Measurements from ENCODE around the gene HES4.
"Not testable (repeated sequence)": the region's sequence is repeated elsewhere in the genome, so short reads cannot be mapped to it uniquely, and the experiment has no call there.

Gene HES4

GRCh38 chr1:995665-996633 is 3.9 kb downstream of the HES4 start:
- peaks cover 21% of the 10 kb centered on the region for H3K4me1 ChIP-seq (ENCODE audit: insufficient read depth, low read length)
- peaks cover 11% of the 10 kb centered on the region for H3K9me3 ChIP-seq (ENCODE audit: low read length)
- no peak overlapping the region for H2AFZ ChIP-seq (ENCODE audit: low read depth, low read length)
- no peak overlapping the region for H3K4me3 ChIP-seq (ENCODE audit: low read length)
- H3K27me3 ChIP-seq (ENCODE audit: insufficient read depth, low read length): no peaks in the 10 kb centered on the region
- peaks cover 3% of the 10 kb centered on the region for H3K36me3 ChIP-seq (ENCODE audit: insufficient read depth, low read length)

DNA sequence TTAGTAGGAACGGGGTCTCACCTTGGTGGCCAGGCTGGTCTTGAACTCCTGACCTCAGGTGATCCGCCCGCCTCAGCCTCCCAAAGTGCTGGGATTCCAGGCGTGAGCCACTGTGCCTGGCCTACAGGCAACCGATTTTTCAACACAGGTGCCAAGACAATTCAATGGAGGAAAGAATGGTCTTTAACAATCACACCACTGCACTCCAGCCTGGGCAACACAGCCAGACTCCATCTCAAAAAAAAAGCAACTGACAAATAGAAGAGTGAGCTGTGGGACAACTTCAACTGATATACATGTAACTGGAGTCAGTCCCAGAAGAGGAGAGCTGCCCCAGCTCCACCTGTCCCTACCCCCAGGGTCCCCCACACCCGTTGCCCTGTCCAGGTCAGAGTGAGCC is 5.4 kb downstream of the HES4 start:
- not testable (repeated sequence) for H3K4me3 ChIP-seq (ENCODE audit: low read length); H3K27me3 ChIP-seq (ENCODE audit: insufficient read depth, low read length); H3K36me3 ChIP-seq (ENCODE audit: insufficient read depth, low read length); H2AFZ ChIP-seq (ENCODE audit: low read depth, low read length)
- peaks cover 21% of the 10 kb centered on the region for H3K4me1 ChIP-seq (ENCODE audit: insufficient read depth, low read length)
- H3K9me3 ChIP-seq (ENCODE audit: low read length): peaks cover 11% of the 10 kb centered on the region

GRCh38 chr1:993379-993995 is 6.4 kb downstream of the HES4 start:
- H2AFZ ChIP-seq (ENCODE audit: low read depth, low read length): no peak overlapping the region
- H3K36me3 ChIP-seq (ENCODE audit: insufficient read depth, low read length): peaks cover 3% of the 10 kb centered on the region
- no peak overlapping the region for H3K4me3 ChIP-seq (ENCODE audit: low read length)
- H3K27me3 ChIP-seq (ENCODE audit: insufficient read depth, low read length): no peaks in the 10 kb centered on the region
- peaks cover 21% of the 10 kb centered on the region for H3K4me1 ChIP-seq (ENCODE audit: insufficient read depth, low read length)
- H3K9me3 ChIP-seq (ENCODE audit: low read length): peaks cover 11% of the 10 kb centered on the region

GRCh38 chr1:992362-992761 is 7.5 kb downstream of the HES4 start:
- peaks cover 9% of the 10 kb centered on the region for H3K4me1 ChIP-seq (ENCODE audit: insufficient read depth, low read length)
- no peaks in the 10 kb centered on the region for H3K27me3 ChIP-seq (ENCODE audit: insufficient read depth, low read length)
- no peak overlapping the region for H3K4me3 ChIP-seq (ENCODE audit: low read length)
- H3K36me3 ChIP-seq (ENCODE audit: insufficient read depth, low read length): no peaks in the 10 kb centered on the region
- H3K9me3 ChIP-seq (ENCODE audit: low read length): peaks cover 11% of the 10 kb centered on the region
- H2AFZ ChIP-seq (ENCODE audit: low read depth, low read length): no peak overlapping the region

- H3K27me3 ChIP-seq (ENCODE audit: insufficient read depth, low read length): no peaks in the 10 kb centered on the region
- no peak overlapping the region for H3K4me3 ChIP-seq (ENCODE audit: low read length)
Observed at GRCh38 chr1:991895-992294, 8.0 kb downstream of the HES4 start.

GRCh38 chr1:991275-991674 is 8.6 kb downstream of the HES4 start:
- H3K36me3 ChIP-seq (ENCODE audit: insufficient read depth, low read length); H3K4me3 ChIP-seq (ENCODE audit: low read length); H3K27me3 ChIP-seq (ENCODE audit: insufficient read depth, low read length); H3K4me1 ChIP-seq (ENCODE audit: insufficient read depth, low read length); H2AFZ ChIP-seq (ENCODE audit: low read depth, low read length): not testable (repeated sequence)
- peaks cover 11% of the 10 kb centered on the region for H3K9me3 ChIP-seq (ENCODE audit: low read length)

More at GRCh38 chr1:991895-992294, 8.0 kb downstream of the HES4 start:
- Histone ChIP-seq H3K9me3 (ENCODE audit: low read length) (peaks cover 11% of the 10 kb centered on the region), H3K36me3 (ENCODE audit: insufficient read depth, low read length) (no peaks in the 10 kb centered on the region), H3K4me1 (ENCODE audit: insufficient read depth, low read length) (peaks cover 5% of the 10 kb centered on the region), H2AFZ (ENCODE audit: low read depth, low read length) (no peak overlapping the region)

- not testable (repeated sequence) for H3K36me3 ChIP-seq (ENCODE audit: insufficient read depth, low read length); H3K4me3 ChIP-seq (ENCODE audit: low read length); H3K27me3 ChIP-seq (ENCODE audit: insufficient read depth, low read length); H3K9me3 ChIP-seq (ENCODE audit: low read length); H3K4me1 ChIP-seq (ENCODE audit: insufficient read depth, low read length); H2AFZ ChIP-seq (ENCODE audit: low read depth, low read length)
Observed at GRCh38 chr1:988061-988460, 11.8 kb downstream of the HES4 start.

DNA sequence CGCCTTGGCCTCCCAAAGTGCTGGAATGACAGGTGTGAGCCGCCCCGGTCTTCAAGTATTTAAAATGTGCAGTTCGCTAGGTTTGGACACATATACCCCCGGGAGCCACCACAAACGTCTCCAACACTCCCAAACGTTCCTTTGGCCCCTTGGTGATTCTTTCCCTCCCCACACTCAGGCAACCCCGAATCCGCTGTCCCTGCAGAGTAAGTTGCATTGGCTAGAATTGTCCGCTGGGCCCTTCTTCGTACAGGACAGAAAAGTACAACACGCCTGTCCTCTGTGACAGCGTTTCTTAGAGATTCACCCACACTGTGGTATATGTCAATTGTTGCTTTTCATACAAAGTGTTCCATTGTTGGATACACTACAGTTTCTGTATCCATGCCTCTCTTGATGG is 14.8 kb downstream of the HES4 start:
- Histone ChIP-seq H3K4me1 (ENCODE audit: insufficient read depth, low read length) (peaks cover 2% of the 10 kb centered on the region), H3K4me3 (ENCODE audit: low read length) (no peak overlapping the region), H3K27me3 (ENCODE audit: insufficient read depth, low read length) (peaks cover 20% of the 10 kb centered on the region), H2AFZ (ENCODE audit: low read depth, low read length) (no peak overlapping the region), H3K36me3 (ENCODE audit: insufficient read depth, low read length) (no peaks in the 10 kb centered on the region), H3K9me3 (ENCODE audit: low read length) (no peaks in the 10 kb centered on the region)

DNA sequence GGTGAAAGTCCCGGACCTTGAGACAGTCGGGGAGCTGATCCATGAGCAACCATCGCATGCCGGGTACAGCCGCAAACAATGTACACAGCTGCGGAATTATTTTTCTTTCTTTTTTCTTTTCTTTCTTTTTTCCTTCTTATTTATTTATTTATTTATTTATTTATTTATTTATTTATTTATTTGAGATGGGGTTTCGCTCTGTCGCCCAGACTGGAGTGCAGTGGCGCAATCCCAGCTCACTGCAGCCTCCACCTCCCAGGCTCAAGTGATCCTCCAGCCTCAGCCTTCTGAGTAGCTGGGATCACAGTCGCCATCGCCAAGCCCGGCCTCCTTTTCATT is 15.5 kb downstream of the HES4 start:
- peaks cover 2% of the 10 kb centered on the region for H3K9me3 ChIP-seq (ENCODE audit: low read length)
- H3K27me3 ChIP-seq (ENCODE audit: insufficient read depth, low read length): peaks cover 20% of the 10 kb centered on the region
- no peaks in the 10 kb centered on the region for H3K36me3 ChIP-seq (ENCODE audit: insufficient read depth, low read length)
- H2AFZ ChIP-seq (ENCODE audit: low read depth, low read length): no peak overlapping the region
- peaks cover 2% of the 10 kb centered on the region for H3K4me1 ChIP-seq (ENCODE audit: insufficient read depth, low read length)
- H3K4me3 ChIP-seq (ENCODE audit: low read length): no peak overlapping the region

GRCh38 chr1:983798-984475 is 16.0 kb downstream of the HES4 start:
- Histone ChIP-seq H2AFZ (ENCODE audit: low read depth, low read length) (no peak overlapping the region), H3K9me3 (ENCODE audit: low read length) (peaks cover 2% of the 10 kb centered on the region), H3K4me3 (ENCODE audit: low read length) (no peak overlapping the region), H3K4me1 (ENCODE audit: insufficient read depth, low read length) (peaks cover 2% of the 10 kb centered on the region), H3K36me3 (ENCODE audit: insufficient read depth, low read length) (no peaks in the 10 kb centered on the region), H3K27me3 (ENCODE audit: insufficient read depth, low read length) (peaks cover 20% of the 10 kb centered on the region)

GRCh38 chr1:982765-983436 is 17.0 kb downstream of the HES4 start:
- no peak overlapping the region for H3K4me3 ChIP-seq (ENCODE audit: low read length)
- peaks cover 20% of the 10 kb centered on the region for H3K27me3 ChIP-seq (ENCODE audit: insufficient read depth, low read length)
- peaks cover 2% of the 10 kb centered on the region for H3K4me1 ChIP-seq (ENCODE audit: insufficient read depth, low read length)
- peaks cover 4% of the 10 kb centered on the region for H3K9me3 ChIP-seq (ENCODE audit: low read length)
- no peaks in the 10 kb centered on the region for H3K36me3 ChIP-seq (ENCODE audit: insufficient read depth, low read length)
- H2AFZ ChIP-seq (ENCODE audit: low read depth, low read length): no peak overlapping the region

DNA sequence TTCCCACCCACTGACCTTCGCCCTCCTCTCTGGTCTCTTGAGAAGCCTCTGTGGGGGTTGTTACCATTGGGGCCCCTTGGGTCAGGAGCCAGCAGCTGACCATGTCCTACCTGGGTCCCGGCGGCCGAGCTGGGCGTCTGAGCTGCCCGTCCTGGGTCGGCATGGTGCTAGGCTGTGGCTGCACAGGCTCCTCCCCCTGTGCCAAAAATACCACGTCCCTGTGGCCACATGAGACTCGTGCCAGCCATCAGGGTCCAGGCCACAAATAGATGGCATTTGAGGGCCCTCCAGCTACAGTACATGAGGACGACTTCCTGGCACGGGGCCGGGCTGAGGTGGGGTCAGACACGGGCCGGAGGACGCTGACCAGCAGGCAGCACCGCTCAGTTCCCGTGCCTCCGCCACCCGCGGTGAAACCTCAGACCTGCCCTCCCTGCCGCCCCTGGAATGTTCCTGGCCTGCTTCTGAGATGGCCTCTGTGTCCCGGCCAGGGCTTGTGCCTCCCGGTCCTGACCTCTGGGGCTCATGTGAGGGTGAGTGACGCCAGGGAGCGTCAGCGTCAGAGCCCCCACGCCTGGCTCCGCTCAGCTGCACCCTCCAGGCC is 17.8 kb downstream of the HES4 start, which contains the start of gene PERM1:
PERM1 (minus strand) TSS at position 139 of the 604 bp plus-strand sequence. CDS start 1,064 bp downstream, outside the sequence.
- peaks cover 4% of the 10 kb centered on the region for H3K9me3 ChIP-seq (ENCODE audit: low read length)
- peaks cover 2% of the 10 kb centered on the region for H3K4me1 ChIP-seq (ENCODE audit: insufficient read depth, low read length)
- H3K4me3 ChIP-seq (ENCODE audit: low read length): no peak within 1 kb of the TSS
- H3K36me3 ChIP-seq (ENCODE audit: insufficient read depth, low read length): no peaks in the 10 kb centered on the region
- peaks cover 20% of the 10 kb centered on the region for H3K27me3 ChIP-seq (ENCODE audit: insufficient read depth, low read length)
- H2AFZ ChIP-seq (ENCODE audit: low read depth, low read length): no peak within 1 kb of the TSS

Data from neuron (in vitro differentiated cells).